NCI-H345 treated with DMSO at 0.1 percent for 48 hours (cell line): ENCODE measurements around the gene PLEKHA8.
A peak's percentile ranks its signal among the peaks of the same experiment; 100 is the strongest.

Experiments
- DNase-seq: peaks from one replicate; lab custom pipeline; 2025; ENCODE audit not compliant: unreplicated experiment; lab: John Stamatoyannopoulos, UW

Gene PLEKHA8, protein sequence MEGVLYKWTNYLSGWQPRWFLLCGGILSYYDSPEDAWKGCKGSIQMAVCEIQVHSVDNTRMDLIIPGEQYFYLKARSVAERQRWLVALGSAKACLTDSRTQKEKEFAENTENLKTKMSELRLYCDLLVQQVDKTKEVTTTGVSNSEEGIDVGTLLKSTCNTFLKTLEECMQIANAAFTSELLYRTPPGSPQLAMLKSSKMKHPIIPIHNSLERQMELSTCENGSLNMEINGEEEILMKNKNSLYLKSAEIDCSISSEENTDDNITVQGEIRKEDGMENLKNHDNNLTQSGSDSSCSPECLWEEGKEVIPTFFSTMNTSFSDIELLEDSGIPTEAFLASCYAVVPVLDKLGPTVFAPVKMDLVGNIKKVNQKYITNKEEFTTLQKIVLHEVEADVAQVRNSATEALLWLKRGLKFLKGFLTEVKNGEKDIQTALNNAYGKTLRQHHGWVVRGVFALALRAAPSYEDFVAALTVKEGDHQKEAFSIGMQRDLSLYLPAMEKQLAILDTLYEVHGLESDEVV

DNA sequence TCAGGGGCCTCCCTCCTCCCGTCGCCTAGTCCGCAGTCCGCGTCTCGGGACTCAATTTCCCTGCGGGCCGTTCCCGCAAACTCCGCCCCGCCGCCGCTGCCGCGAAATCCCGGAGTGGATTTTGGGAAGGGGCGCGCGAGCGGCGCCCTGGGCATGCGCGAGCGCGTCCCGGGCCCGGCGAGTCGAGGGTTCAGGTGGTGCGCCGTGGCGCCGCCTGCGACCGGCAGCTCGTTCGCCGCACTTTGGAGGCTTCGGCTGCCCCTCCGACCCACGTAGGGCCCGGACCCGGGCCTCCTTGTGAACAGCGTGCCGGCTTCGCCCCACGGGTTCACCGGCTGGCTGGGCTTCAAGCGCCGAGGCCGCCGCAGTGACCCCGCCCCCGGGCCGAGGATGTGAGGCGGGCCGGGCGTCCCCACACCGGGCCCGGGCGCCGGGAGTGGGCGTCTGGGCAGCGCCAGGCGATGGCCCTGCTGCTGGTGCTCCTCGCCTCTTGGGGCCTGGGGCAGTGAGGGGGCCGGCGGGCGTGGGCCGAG, at the start of gene PLEKHA8:
Gene PLEKHA8, plus strand, starts transcription at position 197 of the 533 bp plus-strand sequence. CDS start 351 bp downstream, outside the sequence.
- DNase-seq: peak; percentile 79

DNA sequence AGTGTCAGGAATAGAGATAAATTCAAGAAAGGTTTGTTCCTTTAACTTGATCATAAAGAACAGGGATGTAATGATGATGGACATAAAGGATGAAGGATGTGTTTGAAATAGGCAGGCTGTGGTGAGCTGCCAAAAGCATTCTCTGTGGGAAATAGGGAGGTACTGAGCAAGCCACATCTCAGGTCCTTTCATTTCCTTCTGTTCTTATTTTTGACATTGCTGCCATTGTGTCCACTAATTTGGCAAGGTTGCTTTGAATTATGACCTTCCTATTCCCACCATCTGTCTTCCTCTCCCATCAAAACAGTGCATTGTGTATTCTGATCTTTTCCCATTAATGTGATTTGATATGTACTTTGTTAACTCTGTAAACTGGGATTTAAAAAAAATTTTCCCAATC, 48.1 kb upstream of the PLEKHA8 start:
- no peak for DNase-seq

DNA sequence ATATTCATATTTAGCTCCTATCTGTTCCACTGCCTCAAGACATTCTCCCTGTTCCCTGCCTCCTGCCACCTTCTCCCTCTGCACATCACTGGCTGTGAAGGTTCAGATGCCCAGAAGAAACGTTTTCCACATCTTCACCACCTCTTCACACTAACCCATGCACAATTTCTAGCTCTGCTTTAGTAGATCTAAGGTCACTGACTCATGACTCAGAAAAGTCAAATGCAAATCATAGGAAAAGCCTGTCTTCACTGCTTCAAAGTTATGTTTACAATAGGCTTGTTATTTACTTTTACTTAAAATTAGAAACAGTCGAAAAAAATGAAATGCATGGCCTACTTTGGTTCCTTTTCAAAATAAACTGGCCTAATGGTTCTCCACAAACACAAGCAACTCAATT, 41.1 kb upstream of the PLEKHA8 start:
- no peak for DNase-seq

DNA sequence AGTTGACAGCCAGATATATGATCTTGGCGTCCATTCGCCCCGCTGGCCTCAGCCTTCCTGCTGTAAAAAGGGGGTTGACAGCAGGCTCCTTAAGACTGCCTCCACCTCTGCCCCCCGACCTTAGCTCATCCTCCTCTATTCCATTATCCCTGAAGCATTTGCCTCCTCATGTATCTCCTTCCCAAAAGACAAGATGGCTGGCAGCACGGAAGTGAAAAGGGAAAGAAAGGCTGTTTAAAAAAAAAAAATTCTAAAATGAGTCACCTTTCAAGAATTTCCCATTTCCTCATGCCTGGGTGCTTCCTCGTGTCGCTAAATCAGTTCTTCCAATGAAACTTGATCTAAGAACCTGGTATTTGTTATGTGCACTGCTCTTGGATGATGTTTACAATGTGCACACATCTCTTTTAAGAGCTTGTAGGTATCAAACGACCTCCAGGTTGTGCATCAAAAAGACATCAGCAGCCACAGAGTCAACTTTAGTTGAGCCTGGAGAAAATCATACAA, 40.3 kb upstream of the PLEKHA8 start:
- DNase-seq: no peak

DNA sequence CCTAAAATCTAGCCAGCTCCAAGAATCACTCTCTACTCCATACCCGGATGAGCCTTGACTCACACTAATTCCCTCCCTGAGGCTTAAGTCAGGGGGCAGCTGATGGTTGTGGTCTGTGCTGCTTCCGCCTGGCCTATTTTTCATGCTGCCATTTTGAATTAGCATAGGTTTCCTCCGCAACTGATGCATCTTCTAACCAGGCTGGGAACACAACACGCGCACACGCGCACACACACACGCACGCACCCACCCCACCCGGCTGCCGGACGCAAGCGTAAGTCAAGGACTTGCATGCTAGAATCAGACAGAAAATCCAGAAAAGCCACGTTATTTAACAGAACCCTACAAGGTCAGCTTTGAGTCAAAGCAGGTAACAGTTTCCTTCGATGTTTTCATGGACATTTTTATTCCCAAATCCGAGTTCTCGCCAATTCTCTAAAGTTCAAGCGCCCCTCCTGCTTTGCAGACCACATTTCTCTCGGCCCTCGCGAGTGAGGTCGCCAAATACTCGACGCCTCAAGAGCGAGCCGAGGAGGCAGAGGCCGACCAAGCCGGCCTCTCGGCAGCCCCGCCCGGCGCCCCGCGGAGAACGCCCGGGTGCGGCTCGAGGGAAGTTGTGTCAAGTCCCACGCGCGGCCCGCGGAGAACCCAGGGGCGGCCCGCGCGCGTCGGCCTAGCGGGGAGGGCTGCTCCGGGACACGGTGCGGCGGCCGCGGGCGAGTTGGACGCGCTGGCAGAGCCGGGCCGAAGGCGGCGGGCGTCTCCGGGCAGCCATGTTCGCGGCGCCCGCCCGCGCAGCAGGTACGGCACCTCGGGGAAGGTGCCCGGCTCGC, 39.6 kb upstream of the PLEKHA8 start:
- DNase-seq: peak; percentile 56

DNA sequence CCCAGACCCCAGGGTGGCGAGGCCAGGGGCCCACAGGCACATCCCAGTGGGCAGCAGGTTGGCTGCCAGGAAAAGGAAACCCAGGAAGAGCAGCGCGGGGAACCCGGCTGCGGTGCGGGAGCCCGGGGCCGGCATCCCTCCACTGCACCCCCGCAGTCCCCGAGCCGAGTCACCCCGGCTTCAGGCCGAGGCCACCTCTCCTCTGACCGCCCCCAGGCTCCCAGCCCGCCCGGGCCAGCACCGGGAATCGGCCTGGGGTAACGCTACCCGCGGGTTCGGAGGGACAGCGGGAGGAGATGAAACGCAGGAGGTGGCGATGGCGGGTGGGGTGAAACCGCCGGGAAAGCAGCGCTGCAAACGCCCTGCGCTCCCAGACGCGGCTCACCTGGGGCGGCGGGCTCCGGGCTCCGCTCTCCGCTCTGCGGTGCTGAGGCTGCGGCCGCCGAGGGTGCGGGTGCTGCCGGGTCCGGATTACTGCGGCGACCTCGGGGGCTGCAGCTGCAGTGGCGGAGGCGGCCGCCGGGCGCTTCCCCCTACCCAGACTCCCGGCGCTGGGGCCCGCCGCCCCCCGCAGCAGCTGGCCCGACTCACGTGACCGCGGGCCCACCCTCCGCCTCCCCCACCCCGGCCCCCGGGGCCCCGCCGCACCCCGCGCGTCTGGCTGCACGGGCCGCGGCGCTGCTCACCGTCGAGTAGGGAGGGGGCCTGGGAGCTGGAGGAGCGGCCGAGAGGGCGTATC, 38.8 kb upstream of the PLEKHA8 start, which contains the start of gene SCRN1:
Gene SCRN1, minus strand, starts transcription at position 545 of the 739 bp plus-strand sequence. CDS start 20,734 bp downstream, outside the sequence.
- peak; percentile 35 for DNase-seq

DNA sequence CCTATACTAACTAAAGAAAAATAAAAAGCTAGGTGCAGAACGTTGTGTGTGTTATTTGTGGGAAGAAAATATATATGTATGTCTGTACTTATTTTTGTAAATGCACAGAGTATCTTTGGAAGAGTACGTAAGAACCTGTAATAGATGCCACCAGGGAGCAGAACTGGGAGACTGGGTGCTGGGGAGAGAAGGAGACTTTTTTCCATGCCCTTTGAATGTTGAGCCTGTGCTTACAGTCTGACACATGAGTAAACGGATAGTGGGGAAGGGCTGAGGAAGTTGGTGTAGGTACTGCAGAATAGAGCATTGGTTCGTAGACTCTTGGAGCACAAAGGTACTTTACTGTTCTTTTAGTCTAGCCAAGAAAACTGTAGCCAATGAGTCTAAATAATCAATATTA, 37.3 kb upstream of the PLEKHA8 start:
- no peak for DNase-seq

DNA sequence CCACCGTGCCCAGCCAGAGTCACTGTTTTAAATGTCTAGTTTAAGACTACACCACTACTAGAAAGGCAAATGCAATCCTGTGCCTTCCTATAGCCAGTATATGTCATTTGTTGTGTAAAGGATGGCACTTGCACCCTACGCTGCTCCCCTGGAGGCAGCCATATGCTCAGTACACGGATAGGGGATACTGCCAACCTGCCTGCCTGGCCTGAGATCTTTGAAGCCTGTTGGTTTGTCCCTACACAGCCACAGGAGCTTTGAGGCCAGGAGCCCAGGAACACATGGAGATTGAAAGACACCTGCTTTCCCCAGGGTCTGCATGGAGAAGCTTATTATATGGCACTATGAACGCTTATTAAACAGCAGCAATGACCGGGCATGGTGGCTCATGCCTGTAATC, 36.3 kb upstream of the PLEKHA8 start:
- DNase-seq: no peak

DNA sequence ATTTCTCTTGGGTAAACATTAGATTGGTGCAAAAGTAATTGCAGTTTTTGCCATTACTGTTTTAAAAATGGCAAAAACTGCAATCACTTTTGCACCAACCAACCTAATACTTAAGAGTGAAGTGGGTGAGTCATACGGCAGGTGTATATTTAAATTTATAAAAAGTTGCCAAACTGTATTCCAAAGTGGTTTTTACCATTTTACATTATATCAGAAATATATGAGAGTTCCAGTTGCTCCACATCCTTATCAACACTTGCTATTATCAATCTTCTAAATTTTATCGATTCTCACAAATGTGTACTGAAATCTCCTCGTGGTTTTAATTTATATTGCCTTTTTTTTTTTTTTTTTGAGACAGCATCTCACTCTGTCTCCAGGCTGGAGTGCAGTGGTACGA, 35.1 kb upstream of the PLEKHA8 start:
- DNase-seq: no peak

DNA sequence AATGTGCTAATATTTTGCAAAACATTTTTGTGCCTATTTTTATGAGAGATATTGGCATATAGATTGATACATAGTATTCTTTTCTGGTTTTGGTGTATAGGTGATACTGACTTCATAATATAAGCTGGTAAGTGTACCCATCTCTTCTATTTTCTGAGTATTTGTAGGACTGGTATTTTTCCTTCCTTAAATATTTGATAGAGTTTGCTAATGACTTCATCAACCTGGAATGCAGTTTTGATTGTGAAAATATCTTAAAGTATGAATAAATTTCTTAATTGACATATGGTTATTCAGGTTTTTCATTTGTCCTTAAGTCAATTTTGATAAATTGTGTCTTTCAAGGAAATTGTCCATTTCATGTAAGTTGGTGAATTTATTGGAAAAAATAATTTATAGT, 32.6 kb upstream of the PLEKHA8 start:
- no peak for DNase-seq

DNA sequence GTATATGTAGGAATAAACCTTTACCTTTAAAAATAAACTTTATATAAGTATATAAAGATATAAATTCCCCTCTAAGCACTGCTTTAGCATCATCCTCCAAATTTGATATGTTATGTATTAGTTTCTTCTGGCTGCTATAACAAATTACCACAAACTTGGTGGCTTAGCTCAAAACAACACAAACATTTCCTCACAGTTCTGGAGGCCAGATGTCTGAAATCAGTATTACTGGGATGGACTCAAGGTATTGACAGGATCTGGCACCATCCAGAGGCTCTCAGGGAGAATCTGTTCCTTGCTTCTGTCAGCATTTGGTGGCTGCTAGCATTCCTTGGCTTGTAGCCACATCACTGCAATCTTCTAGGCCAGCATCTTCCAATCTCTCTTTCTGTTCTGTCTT, 31.9 kb upstream of the PLEKHA8 start:
- no peak for DNase-seq

DNA sequence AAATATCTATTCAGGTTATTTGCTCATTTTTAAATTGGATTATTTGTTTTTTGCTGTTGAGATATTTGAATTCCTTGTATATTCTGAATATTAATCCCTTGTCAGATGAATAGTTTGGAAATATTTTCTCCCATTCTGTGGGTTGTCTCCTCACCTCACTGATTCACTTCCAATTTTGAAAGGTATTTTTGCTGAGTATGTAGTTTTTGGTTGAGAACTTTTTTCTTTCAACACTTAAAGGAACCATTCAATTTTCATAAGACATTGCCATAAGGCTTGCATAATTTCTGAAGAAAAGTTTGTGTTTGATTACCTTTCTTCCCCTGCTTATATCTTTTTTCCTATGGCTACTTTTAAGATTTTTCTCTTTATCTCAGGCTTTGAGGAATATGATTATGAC, 29.7 kb upstream of the PLEKHA8 start:
- DNase-seq: no peak

DNA sequence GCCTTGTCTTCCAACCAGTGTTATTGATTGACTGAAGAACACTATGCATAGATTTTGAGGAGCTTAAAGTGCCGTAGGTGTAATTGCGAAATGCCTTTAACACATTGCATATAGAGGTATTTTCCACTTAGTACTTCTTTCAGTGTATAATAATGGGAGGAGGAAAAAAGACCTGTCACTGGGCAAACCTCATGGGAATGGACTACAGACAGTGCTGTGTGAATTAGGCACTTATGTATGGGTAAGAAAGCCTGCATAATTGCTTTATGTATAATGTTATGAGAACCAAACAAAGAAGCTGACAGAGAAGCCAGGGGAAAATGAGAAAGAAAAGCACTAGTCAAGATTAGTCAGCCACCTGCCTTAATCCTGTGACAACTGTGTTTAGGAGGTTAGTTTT, 26.2 kb upstream of the PLEKHA8 start:
- DNase-seq: peak; percentile 28

DNA sequence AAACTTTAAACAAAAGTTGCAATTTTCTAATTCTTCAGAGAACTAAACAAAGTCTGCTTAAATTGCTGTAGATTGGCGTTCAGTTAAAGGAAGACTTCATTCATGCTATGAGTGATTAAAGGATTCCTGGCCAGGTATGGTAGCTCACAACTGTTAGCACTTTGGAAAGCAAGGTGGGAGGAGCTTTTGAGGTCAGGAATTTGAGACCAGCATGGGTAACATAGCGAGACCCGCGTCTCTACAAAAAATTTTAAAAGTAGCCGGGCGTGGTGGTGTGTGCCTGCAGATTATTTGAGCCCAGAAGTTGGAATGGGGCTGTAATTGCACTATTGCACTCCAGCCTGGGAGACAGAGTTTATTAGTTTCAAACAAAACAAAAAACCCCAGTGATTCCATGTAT, 25.1 kb upstream of the PLEKHA8 start:
- DNase-seq: no peak

DNA sequence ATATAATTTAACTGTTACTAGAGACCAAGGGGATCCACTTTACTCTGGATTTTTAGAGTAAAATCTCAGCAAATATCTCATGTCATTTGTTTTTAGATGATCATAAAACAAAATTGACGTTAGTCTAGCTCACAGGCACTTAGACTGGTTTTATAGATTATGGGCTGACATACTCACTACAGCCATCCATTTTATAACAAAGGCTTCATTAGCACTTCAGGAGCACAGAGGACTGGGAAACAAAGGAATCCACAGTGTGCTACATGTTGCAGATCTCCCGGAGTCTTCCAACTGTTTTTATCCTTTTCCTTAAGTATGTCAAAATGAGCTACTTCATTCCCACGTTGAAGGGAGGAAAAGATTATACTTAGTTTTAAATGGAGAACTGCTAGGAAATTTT, 22.7 kb upstream of the PLEKHA8 start:
- DNase-seq: no peak

DNA sequence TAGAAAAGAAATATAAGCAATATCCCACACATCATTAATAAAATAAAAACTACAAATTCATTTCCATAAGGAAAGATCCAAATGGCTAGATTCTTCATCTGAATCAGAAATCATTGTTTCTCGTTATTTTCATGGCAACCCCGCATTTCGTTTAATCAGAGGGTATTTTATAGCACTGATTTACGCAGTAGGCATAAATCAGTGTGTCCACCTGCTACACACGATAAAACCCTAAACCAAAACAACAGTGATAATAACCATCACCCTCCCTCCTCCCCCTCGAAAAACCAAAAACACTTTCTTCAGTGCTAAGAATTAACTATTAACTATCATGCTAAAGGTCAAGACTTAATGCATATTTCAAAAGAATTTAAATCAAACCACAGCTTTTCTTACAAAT, 18.2 kb upstream of the PLEKHA8 start:
- no peak for DNase-seq

DNA sequence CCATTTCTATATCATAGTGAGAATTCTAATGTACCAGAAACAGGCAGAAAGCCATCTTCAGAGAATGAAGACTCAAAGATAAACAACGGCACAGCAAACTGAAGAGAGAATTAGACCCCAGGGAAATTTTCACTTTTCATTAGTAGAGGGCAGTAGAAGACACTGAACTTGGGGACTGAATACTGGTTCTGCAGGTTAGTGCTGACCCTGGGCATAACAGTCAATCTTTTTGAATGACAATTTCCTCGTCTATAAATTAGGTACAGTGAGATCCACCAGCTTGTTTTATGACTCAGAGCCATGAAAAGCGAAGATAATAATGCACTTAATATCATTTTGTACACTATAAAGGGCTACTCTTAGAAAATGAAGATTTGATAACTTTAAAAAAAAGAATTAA, 15.5 kb upstream of the PLEKHA8 start:
- no peak for DNase-seq

DNA sequence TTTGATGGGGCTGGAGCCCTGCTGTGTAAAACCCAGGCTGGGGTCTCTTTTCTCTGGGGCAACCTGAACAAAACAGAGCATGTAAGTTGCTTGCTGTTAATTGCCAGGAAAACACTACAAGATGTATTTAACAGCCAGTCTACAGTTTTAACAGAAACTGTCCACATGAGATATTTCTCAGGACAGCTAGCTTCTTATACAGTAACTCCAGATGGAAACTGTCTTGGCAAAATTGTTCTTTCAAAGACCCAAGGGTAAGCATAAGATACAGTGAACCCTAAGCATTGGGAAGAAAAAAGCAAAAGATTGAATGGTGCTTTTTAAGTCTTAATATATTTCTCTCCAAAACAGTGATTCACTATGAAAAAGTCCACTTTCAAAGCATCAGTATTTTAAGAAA, 9.8 kb upstream of the PLEKHA8 start:
- DNase-seq: no peak

DNA sequence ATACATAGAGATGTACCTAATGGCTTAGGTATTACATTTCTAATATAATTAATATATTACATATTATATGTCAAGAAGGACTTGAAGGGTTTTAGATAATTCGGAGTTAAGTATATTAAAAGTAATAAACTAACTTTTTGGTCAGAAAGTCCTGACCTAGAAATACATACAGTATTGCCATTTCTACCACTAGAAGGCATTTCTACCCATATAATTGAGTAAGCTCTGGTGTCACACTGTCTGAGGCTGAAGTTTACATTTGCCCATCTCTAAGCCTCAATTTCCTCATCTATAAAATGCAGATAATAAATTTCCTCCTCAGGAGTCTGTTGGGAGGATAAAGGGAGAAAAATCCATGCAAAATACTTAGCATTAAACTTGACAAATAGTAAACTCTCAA, 8.8 kb upstream of the PLEKHA8 start:
- DNase-seq: no peak

DNA sequence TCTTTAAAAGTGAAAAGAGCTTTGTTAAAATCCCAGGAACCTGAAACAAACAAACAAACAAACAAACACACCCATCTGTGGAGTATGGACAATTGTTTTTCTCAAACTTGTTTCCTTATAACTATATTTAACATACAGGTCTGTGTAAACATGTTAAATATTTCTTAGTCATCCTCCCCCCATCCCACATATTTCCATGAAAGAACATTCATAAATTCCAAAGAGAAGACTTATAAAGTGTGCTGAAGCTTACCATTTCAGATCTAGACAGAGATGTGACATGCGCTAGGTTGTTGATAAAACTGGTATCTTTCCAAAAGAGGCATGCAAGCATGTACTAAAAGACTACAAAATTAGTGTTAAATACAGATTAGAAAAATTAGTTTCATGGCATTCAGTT, 8.3 kb upstream of the PLEKHA8 start:
- DNase-seq: no peak

DNA sequence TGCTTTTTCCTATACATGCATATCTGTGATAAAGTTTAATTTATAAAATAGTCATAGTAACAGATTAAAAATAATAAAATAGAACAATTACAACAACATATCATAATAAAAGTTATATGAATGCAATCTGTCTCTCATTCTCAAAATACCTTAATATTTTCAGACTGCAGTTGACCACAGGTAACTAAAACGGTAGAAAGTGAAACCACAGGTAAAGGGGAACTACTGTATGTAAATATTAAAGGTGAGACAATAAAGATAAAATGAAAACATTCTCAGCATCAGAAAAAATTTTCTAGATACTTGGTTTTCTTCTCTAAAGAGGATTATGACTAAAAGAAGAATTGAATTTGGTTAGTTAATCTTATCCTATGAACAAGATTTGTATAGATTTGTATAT, 7.7 kb upstream of the PLEKHA8 start:
- no peak for DNase-seq
